Parietal lobe (tissue), 2 donors: ENCODE data around the gene BAD. TPM values are rescaled to one million over a fixed set of nuclear protein-coding genes. Genes with fewer than 3 reads are reported as not detected.

Source experiments
- small RNA-seq: library from RNA; depleted of rRNA; stranded (forward); fragments of <200 nt; gene quantifications from one replicate; pipeline ENCODE3, GENCODE V24; 2014; ENCODE audit warnings: low replicate concordance
- total RNA-seq: library from RNA; depleted of rRNA; stranded (reverse); fragments of >200 nt; gene quantifications from one replicate; pipeline ENCODE4 v1.2.3, GENCODE V29; 2014

The BAD gene
- total RNA-seq, 1 donor from 2014 or later: 32.9 TPM

Small RNAs within 50 kb of the gene (small RNA-seq; reads per million reads assigned to genes)
- not detected for gene RF00019

Other genes starting within 250 kb of the BAD start
- 11.9 TPM for gene FLRT1, start 248.7 kb downstream of the BAD start, total RNA-seq
- gene MACROD1, start 118.6 kb downstream of the BAD start, total RNA-seq: 13.5 TPM
- 86.4 TPM for gene STIP1, start 98.5 kb downstream of the BAD start, total RNA-seq
- gene FERMT3, start 77.9 kb downstream of the BAD start, total RNA-seq: 0.63 TPM
- 10.6 TPM for gene TRPT1, start 58.5 kb downstream of the BAD start, total RNA-seq
- gene NUDT22, start 58.4 kb downstream of the BAD start, total RNA-seq: 19.7 TPM
- 7.2 TPM for gene DNAJC4, start 54.1 kb downstream of the BAD start, total RNA-seq
- gene VEGFB, start 50.1 kb downstream of the BAD start, total RNA-seq: 17.5 TPM
- 17.8 TPM for gene FKBP2, start 43.6 kb downstream of the BAD start, total RNA-seq
- gene PPP1R14B, start 37.7 kb downstream of the BAD start, total RNA-seq: 82.9 TPM
- 5.6 TPM for gene PLCB3, start 33.1 kb downstream of the BAD start, total RNA-seq
- 15.7 TPM for gene GPR137, start 1.2 kb upstream of the BAD start, total RNA-seq
- 5.3 TPM for gene KCNK4, start 6.6 kb upstream of the BAD start, total RNA-seq
- gene CATSPERZ, start 15.7 kb upstream of the BAD start, total RNA-seq: 3.8 TPM
- gene ESRRA, start 20.9 kb upstream of the BAD start, total RNA-seq: 18.8 TPM
- 49.1 TPM for gene TRMT112, start 32.9 kb upstream of the BAD start, total RNA-seq
- gene PRDX5, start 33.5 kb upstream of the BAD start, total RNA-seq: 82.3 TPM
- gene CCDC88B, start 55.5 kb upstream of the BAD start, total RNA-seq: 1.6 TPM
- 13.1 TPM for gene RPS6KA4, start 74.5 kb upstream of the BAD start, total RNA-seq